GM12878 (cell line): ENCODE data around the gene ALAS1. TPM values are rescaled to one million over a fixed set of nuclear protein-coding genes. Genes with fewer than 3 reads are reported as not detected.
A peak's percentile ranks its signal among the peaks of the same experiment; 100 is the strongest.

Source experiments
- ATAC-seq: fragments of 200-7000 bp; cut with Tn5 transposase; 3 replicates; pipeline ENCODE4 v1.9.1; 2020; ENCODE audit warnings: mild to moderate bottlenecking, moderate library complexity
- BruUV-seq: library from RNA; stranded (reverse); fragments of 400-500 nt; replicated peaks from 2 replicates; lab custom pipeline; 2021; lab: Mats Ljungman, UMichigan
- CTCF ChIA-PET: fragments of 300-600 bp; sonication (Branson Sonifier 250); formaldehyde crosslinking; extraction: SDS; loops from one replicate; lab custom pipeline; 2021; ENCODE audit warnings: inconsistent platforms; lab: Yijun Ruan, JAX
- POLR2A ChIA-PET: fragments of 350-600 bp; formaldehyde crosslinking; extraction: SDS; loops from one replicate; lab custom pipeline; 2021; ENCODE audit warnings: inconsistent platforms; lab: Charles Lee
- RAD21 ChIA-PET: fragments of 300-600 bp; sonication (Branson Sonifier 250); formaldehyde crosslinking; loops from one replicate; lab custom pipeline; 2023; ENCODE audit warnings: antibody characterized with exemption; ENCODE audit not compliant: unreplicated experiment; lab: Charles Lee
- SMC1A ChIA-PET: fragments of 300-600 bp; sonication (Branson Sonifier 250); formaldehyde crosslinking; loops from one replicate; lab custom pipeline; 2023; ENCODE audit not compliant: unreplicated experiment, uncharacterized antibody; lab: Charles Lee
- DNase-seq: peaks from one replicate; pipeline ENCODE4 v3.0.0-alpha.2; 2011; ENCODE audit warnings: low read depth, low spot score
- FAIRE-seq: peaks from 3 replicates; lab custom pipeline; 2011; peaks lifted over from hg19 to GRCh38; lab: Jason Lieb, UNC
- H2AFZ ChIP-seq: 2 replicates; pipeline ENCODE4 v1.6.0; 2011; ENCODE audit warnings: low read depth, low read length, control low read depth; ENCODE audit not compliant: control insufficient read depth
- H3K27ac ChIP-seq: 2 replicates; pipeline ENCODE4 v1.5.1; 2011; ENCODE audit warnings: control low read depth; ENCODE audit not compliant: control insufficient read depth, insufficient read depth
- H3K27me3 ChIP-seq, 2 experiments: replicated peaks in 1 of 2; 2 replicates each; pipeline versions ENCODE4 v1.6.0 to v1.6.1; 2011; ENCODE audit warnings: low read length in 1 of 2; ENCODE audit not compliant: control insufficient read depth in 2 of 2, insufficient read depth in 2 of 2
- H3K36me3 ChIP-seq, 2 experiments: 2 replicates each; pipeline ENCODE4 v1.5.1; 2011; ENCODE audit warnings: low read length in 1 of 2; ENCODE audit not compliant: control insufficient read depth in 2 of 2, insufficient read depth in 2 of 2
- H3K4me1 ChIP-seq: 2 replicates; pipeline ENCODE4 v1.6.1; 2011; ENCODE audit warnings: mild to moderate bottlenecking, low read length, moderate library complexity, mixed read lengths; ENCODE audit not compliant: control insufficient read depth, insufficient read depth
- H3K4me2 ChIP-seq: 2 replicates; pipeline ENCODE4 v1.6.0; 2011; ENCODE audit warnings: control low read depth; ENCODE audit not compliant: control insufficient read depth, insufficient read depth
- H3K4me3 ChIP-seq: fragments of 200-600 bp; sonication (generic); 2 replicates; pipeline ENCODE4 v1.5.1; 2016
- H3K79me2 ChIP-seq: 2 replicates; pipeline ENCODE4 v1.6.0; 2011; ENCODE audit warnings: low read length; ENCODE audit not compliant: control insufficient read depth, insufficient read depth
- H3K9ac ChIP-seq: 2 replicates; pipeline ENCODE4 v1.8.0; 2011; ENCODE audit warnings: low read length, control low read depth, mixed read lengths; ENCODE audit not compliant: control insufficient read depth, insufficient read depth
- H3K9me3 ChIP-seq: replicated peaks from 3 replicates; pipeline ENCODE4 v1.5.1; 2011; ENCODE audit warnings: mild to moderate bottlenecking, low read length; ENCODE audit not compliant: control insufficient read depth, insufficient read depth
- H4K20me1 ChIP-seq: 2 replicates; pipeline ENCODE4 v1.6.0; 2011; ENCODE audit not compliant: control insufficient read depth, insufficient read depth
- CEBPZ ChIP-seq: fragments of 150-350 bp; IDR thresholded peaks from 2 replicates; pipeline ENCODE4 v1.6.1; 2016; ENCODE audit warnings: low read depth, low read length
- KDM1A ChIP-seq: fragments of 200-600 bp; sonication (generic); IDR thresholded peaks from 2 replicates; pipeline ENCODE4 v1.6.1; 2016; ENCODE audit warnings: borderline replicate concordance
- POLR2A ChIP-seq: IDR thresholded peaks from 2 replicates; pipeline ENCODE4 v1.6.1; 2011; ENCODE audit warnings: low read depth, mild to moderate bottlenecking, low read length
- RUNX3 ChIP-seq: IDR thresholded peaks from 2 replicates; pipeline ENCODE4 v1.6.1; 2012; ENCODE audit warnings: low read length, inconsistent platforms
- SMAD1 ChIP-seq: fragments of 450-650 bp; IDR thresholded peaks from 2 replicates; pipeline ENCODE4 v1.6.1; 2018; ENCODE audit warnings: mild to moderate bottlenecking, low read depth; ENCODE audit not compliant: partially characterized antibody
- SMC3 ChIP-seq: IDR thresholded peaks from 2 replicates; pipeline ENCODE4 v1.6.1; 2011; ENCODE audit warnings: low read length, improper control_type of control experiment, borderline replicate concordance
- TAF1 ChIP-seq: IDR thresholded peaks from 2 replicates; pipeline ENCODE4 v1.6.1; 2011; ENCODE audit warnings: mild to moderate bottlenecking, low read depth, low read length, borderline replicate concordance
- ZNF384 ChIP-seq: IDR thresholded peaks from 2 replicates; pipeline ENCODE4 v1.6.1; 2012; ENCODE audit warnings: low read depth, mild to moderate bottlenecking, low read length, improper control_type of control experiment, borderline replicate concordance
- WGBS: methylation state at CpG from one replicate; pipeline ENCODE4 v1.1.6; 2016; ENCODE audit warnings: low lambda C conversion rate; ENCODE audit not compliant: insufficient replicate concordance, insufficient coverage; ENCODE audit errors: missing lambda C conversion rate; 5-methylcytosine and 5-hydroxymethylcytosine counted together
- in situ Hi-C: fragments of 300-500 bp; cut with MboI; formaldehyde crosslinking; loops from 9 replicates; pipeline ENCODE4 v1.14.3; 2018; ENCODE audit warnings: mixed read lengths
- intact Hi-C: fragments of 100-400 bp; cut with micrococcal nuclease; formaldehyde crosslinking; loops from one replicate; pipeline ENCODE4 v1.14.2; 2022; ENCODE audit not compliant: unreplicated experiment
- polyA plus RNA-seq, 11 experiments: library from polyadenylated mRNA; depleted of rRNA in 4 of 11; unstranded in 6 of 11; stranded (reverse) in 5 of 11; fragments of >200 nt; fragmentation: Nextera tagmentation in 4 of 11; fragmentation: Illumina TruSeq in 1 of 11; extraction: Ambion mirVana in 4 of 11; extraction: Trizol in 1 of 11; gene quantifications; 1 replicate in 1 of 11; 2 replicates in 10 of 11; pipeline versions ENCODE4 v1.2.1 to v1.2.3, GENCODE V29; 2011 to 2016; ENCODE audit warnings: inconsistent platforms in 2 of 11, missing spikeins in 2 of 11, low read depth in 1 of 11
- total RNA-seq, 4 experiments: library from RNA; depleted of rRNA in 3 of 4; stranded (reverse); fragments of >200 nt in 3 of 4; fragmentation: Illumina TruSeq in 1 of 4; extraction: Trizol in 1 of 4; gene quantifications; 2 replicates each; pipeline versions ENCODE4 v1.2.1 to v1.2.3, GENCODE V29; 2013 to 2021
- TF ChIP-seq, protein P1 (sequence below): fragments of 450-650 bp; IDR thresholded peaks from 2 replicates; pipeline ENCODE4 v1.6.1; 2018; ENCODE audit warnings: mild to moderate bottlenecking, low read depth, moderate library complexity; ENCODE audit not compliant: partially characterized antibody

Gene ALAS1
- total and polyA plus RNA-seq, 10 of the 15 experiments (the other 5 are each of a cell fraction or from before 2014, with no cell fraction given): 69.9 to 115 (median 94.1) TPM

DNA sequence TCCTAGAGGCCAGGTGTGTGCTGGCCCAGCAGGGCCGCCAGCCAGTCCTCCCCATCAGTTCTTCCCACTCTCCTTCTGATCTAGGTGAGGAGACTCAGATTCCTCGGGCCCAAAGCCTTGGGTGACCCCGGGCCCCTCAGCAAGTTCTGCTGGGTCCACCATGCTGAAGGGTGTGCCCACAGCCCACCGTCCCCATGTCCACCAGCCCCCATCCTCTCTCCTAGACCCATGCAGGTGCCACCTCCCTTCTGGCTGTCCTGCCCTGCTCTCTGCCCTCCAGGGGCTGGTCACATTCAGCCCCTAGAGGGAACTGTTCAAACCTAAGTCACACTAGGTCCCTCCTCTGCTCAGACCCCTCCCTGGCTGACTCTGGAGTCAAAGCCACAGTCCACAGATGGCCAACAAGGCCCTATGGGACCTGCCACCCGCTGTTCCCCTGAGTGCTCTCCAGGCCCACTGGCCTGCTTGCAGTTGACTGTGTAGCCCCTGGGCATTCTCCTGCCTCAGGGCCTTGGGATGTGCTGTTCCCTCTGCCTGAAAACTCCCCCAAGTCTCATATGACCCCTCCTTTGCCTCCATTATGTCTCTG is 28.4 kb downstream of the ALAS1 start:
- ChIA-PET CTCF (interaction anchor here (0.9 to 8.5 kb wide), 17 partner anchors 10 to 224 kb away, joined by 3 to 129 read pairs (median 6); partner anchors contain the start of genes TWF2 and WDR82), POLR2A (interaction anchor here (0.8 to 4.3 kb wide), 12 partner anchors 8 to 284 kb away, joined by 3 to 43 read pairs (median 6); partner anchors contain the start of genes GLYCTK, PARP3, PPM1M and RRP9)
- peaks cover 11 to 25% of the 10 kb centered on the region in 2 experiments; a peak in 3 of 4 replicates for H3K36me3 ChIP-seq
- ATAC-seq (peak; percentile 38), DNase-seq (no peak)
- WGBS: 4% methylated on average over 5 of the region's 5 CpGs
- H3K4me1 ChIP-seq: peaks cover 22% of the 10 kb centered on the region
- TF ChIP-seq ZNF384 (no peak), POLR2A (0 out of 2 replicates have a peak, but pooled peaks have one; percentile 3), CEBPZ (no peak), SMC3 (no peak), RUNX3 (no peak), TAF1 (0 out of 2 replicates have a peak, but pooled peaks have one; percentile 1), SMAD1 (no peak), KDM1A (no peak)
- TF ChIP-seq, protein P1, sequence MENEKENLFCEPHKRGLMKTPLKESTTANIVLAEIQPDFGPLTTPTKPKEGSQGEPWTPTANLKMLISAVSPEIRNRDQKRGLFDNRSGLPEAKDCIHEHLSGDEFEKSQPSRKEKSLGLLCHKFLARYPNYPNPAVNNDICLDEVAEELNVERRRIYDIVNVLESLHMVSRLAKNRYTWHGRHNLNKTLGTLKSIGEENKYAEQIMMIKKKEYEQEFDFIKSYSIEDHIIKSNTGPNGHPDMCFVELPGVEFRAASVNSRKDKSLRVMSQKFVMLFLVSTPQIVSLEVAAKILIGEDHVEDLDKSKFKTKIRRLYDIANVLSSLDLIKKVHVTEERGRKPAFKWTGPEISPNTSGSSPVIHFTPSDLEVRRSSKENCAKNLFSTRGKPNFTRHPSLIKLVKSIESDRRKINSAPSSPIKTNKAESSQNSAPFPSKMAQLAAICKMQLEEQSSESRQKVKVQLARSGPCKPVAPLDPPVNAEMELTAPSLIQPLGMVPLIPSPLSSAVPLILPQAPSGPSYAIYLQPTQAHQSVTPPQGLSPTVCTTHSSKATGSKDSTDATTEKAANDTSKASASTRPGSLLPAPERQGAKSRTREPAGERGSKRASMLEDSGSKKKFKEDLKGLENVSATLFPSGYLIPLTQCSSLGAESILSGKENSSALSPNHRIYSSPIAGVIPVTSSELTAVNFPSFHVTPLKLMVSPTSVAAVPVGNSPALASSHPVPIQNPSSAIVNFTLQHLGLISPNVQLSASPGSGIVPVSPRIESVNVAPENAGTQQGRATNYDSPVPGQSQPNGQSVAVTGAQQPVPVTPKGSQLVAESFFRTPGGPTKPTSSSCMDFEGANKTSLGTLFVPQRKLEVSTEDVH: no peak
- TF ChIP-seq, all 136 proteins: peak for 2
- Histone ChIP-seq H3K27ac (peak overlapping the region; percentile 76), H3K9ac (peak overlapping the region; percentile 51), H3K4me2 (peak overlapping the region; percentile 91), H3K4me3 (peak overlapping the region; percentile 60; the same call in 1 of the 2 replicates), H3K9me3 (no peaks in the 10 kb centered on the region), H2AFZ (no peak overlapping the region; the same call in 1 of the 2 replicates), H3K79me2 (peaks cover 3% of the 10 kb centered on the region), H4K20me1 (no peaks in the 10 kb centered on the region), H3K27me3 (no peaks in the 10 kb centered on the region)
- BruUV-seq: no TSS peak
- RAD21 ChIA-PET: interaction anchor here (1.1 to 4.1 kb wide), 13 partner anchors 9 to 222 kb away, joined by 3 to 32 read pairs (median 10); partner anchors contain the start of genes POC1A, TWF2 and WDR82
- FAIRE-seq: peak; percentile 41
- in situ Hi-C loops: no loop called here
- intact Hi-C loops: no loop called here
- SMC1A ChIA-PET: interaction anchor here (1.0 to 10.5 kb wide), 14 partner anchors 11 to 111 kb away, joined by 4 to 112 read pairs (median 6); partner anchors contain the start of genes TWF2 and WDR82
